K562 (cell line): Measurements from ENCODE around the gene KLK14. TPM values are rescaled to one million over a fixed set of nuclear protein-coding genes. Genes with fewer than 3 reads are reported as not detected.

Experiments
- ATAC-seq: fragments of 200-7000 bp; cut with Tn5 transposase; 3 replicates; pipeline ENCODE4 v1.9.1; 2020; ENCODE audit warnings: moderate library complexity
- BruUV-seq: library from RNA; stranded (reverse); fragments of 400-500 nt; replicated peaks from 2 replicates; lab custom pipeline; 2021; lab: Mats Ljungman, UMichigan
- CTCF ChIA-PET: fragments of 300-600 bp; formaldehyde crosslinking; extraction: SDS; loops from one replicate; lab custom pipeline; 2021; ENCODE audit warnings: low intra/inter-chr PET ratio; lab: Yijun Ruan, JAX
- POLR2A ChIA-PET: fragments of 300-600, 350-650 bp; sonication (Branson Sonifier 250); formaldehyde crosslinking; extraction: SDS; loops from one replicate; lab custom pipeline; 2021; ENCODE audit warnings: antibody characterized with exemption, inconsistent platforms; lab: Yijun Ruan, JAX
- DNase-seq, 4 experiments: peaks; one replicate each; pipeline versions ENCODE4 v3.0.0 to v3.0.0-alpha.2; 2011 to 2018; ENCODE audit warnings: low spot score in 3 of 4, mixed read lengths in 3 of 4; ENCODE audit errors: extremely low read depth in 1 of 4
- FAIRE-seq: peaks from 2 replicates; lab custom pipeline; 2011; peaks lifted over from hg19 to GRCh38; lab: Jason Lieb, UNC
- H2AFZ ChIP-seq: 2 replicates; pipeline ENCODE4 v1.6.0; 2011; ENCODE audit warnings: low read depth, low read length, control low read depth, inconsistent platforms
- H3K27ac ChIP-seq: fragments of 200-600 bp; 3 replicates; pipeline ENCODE4 v1.8.0; 2011; ENCODE audit warnings: low read depth, mild to moderate bottlenecking, control low read depth, inconsistent platforms, low read length, moderate library complexity, mixed read lengths; ENCODE audit errors: extremely low read depth
- H3K27me3 ChIP-seq, 2 experiments: fragments of 300-600 bp in 1 of 2; 2 replicates in 1 of 2; 3 replicates in 1 of 2; pipeline versions ENCODE4 v1.6.0 to v1.8.0; 2011; ENCODE audit warnings: inconsistent platforms in 2 of 2, low read length in 2 of 2, mild to moderate bottlenecking in 1 of 2, mixed read lengths in 1 of 2, moderate library complexity in 1 of 2; ENCODE audit not compliant: control insufficient read depth in 2 of 2, insufficient read depth in 2 of 2
- H3K36me3 ChIP-seq: fragments of 300-600 bp; 3 replicates; pipeline ENCODE4 v1.8.0; 2011; ENCODE audit warnings: mild to moderate bottlenecking, low read length, inconsistent platforms; ENCODE audit not compliant: control insufficient read depth, insufficient read depth
- H3K4me1 ChIP-seq, 2 experiments: fragments of 200-600 bp in 1 of 2; replicated peaks in 1 of 2; 2 replicates in 1 of 2; 3 replicates in 1 of 2; pipeline versions ENCODE4 v1.5.1 to v1.8.0; 2011; ENCODE audit warnings: inconsistent platforms in 2 of 2, low read length in 2 of 2, mild to moderate bottlenecking in 1 of 2, mixed read lengths in 1 of 2, moderate library complexity in 1 of 2; ENCODE audit not compliant: control insufficient read depth in 2 of 2, insufficient read depth in 2 of 2
- H3K4me2 ChIP-seq: 2 replicates; pipeline ENCODE4 v1.6.1; 2011; ENCODE audit warnings: low read length, control low read depth, inconsistent platforms, mixed read lengths; ENCODE audit not compliant: insufficient read depth
- H3K4me3 ChIP-seq: fragments of 200-600 bp; sonication (generic), shearing (Covaris generic); 2 replicates; pipeline ENCODE4 v1.5.1; 2016; ENCODE audit warnings: control low read depth, inconsistent platforms
- H3K79me2 ChIP-seq: fragments of 200-600 bp; 3 replicates; pipeline ENCODE4 v1.8.0; 2011; ENCODE audit warnings: low read length, inconsistent platforms; ENCODE audit not compliant: control insufficient read depth, insufficient read depth
- H3K9ac ChIP-seq, 2 experiments: 2 replicates each; pipeline versions ENCODE4 v1.6.0 to v1.6.1; 2011; ENCODE audit warnings: low read depth in 2 of 2, low read length in 2 of 2, control low read depth in 1 of 2, inconsistent platforms in 1 of 2, mild to moderate bottlenecking in 1 of 2, mixed read lengths in 1 of 2; ENCODE audit not compliant: insufficient read depth in 1 of 2
- H3K9me1 ChIP-seq: one replicate; pipeline ENCODE4 v1.6.0; 2011; ENCODE audit warnings: inconsistent platforms, mild to moderate bottlenecking, low read length, moderate library complexity; ENCODE audit not compliant: control insufficient read depth, insufficient read depth
- H3K9me3 ChIP-seq: replicated peaks from 2 replicates; pipeline ENCODE4 v1.5.1; 2011; ENCODE audit warnings: low read depth, low read length, inconsistent platforms; ENCODE audit not compliant: control insufficient read depth, insufficient read depth
- H4K20me1 ChIP-seq: replicated peaks from 2 replicates; pipeline ENCODE4 v1.6.1; 2011; ENCODE audit warnings: low read length, inconsistent platforms, mixed read lengths; ENCODE audit not compliant: control insufficient read depth, insufficient read depth
- ATF7 ChIP-seq: fragments of 450-650 bp; IDR thresholded peaks from 2 replicates; pipeline ENCODE4 v1.7.1; 2014; ENCODE audit warnings: mild to moderate bottlenecking, moderate library complexity
- CREB3L1 ChIP-seq: fragments of 450-650 bp; IDR thresholded peaks from 2 replicates; pipeline ENCODE4 v1.6.1; 2014; ENCODE audit warnings: low read depth, mild to moderate bottlenecking, moderate library complexity, borderline replicate concordance
- JUND ChIP-seq, 2 experiments: IDR thresholded peaks; 2 replicates in 1 of 2; 3 replicates in 1 of 2; pipeline ENCODE4 v1.6.1; 2011; ENCODE audit warnings: borderline replicate concordance in 2 of 2, low read depth in 2 of 2, low read length in 2 of 2, improper control_type of control experiment in 1 of 2, missing biosample characterization in 1 of 2, missing genetic modification characterization in 1 of 2, missing genetic modification reagents in 1 of 2
- L3MBTL2 ChIP-seq: fragments of 450-650 bp; IDR thresholded peaks from 2 replicates; pipeline ENCODE4 v1.6.1; 2016; ENCODE audit warnings: mild to moderate bottlenecking, moderate library complexity
- NR3C1 ChIP-seq: sonication (generic); formaldehyde crosslinking; IDR thresholded peaks from 2 replicates; pipeline ENCODE4 v1.8.1; 2022; ENCODE audit warnings: missing genetic modification reagents
- SRSF3 ChIP-seq: fragments of 200-400 bp; formaldehyde crosslinking; IDR thresholded peaks from 2 replicates; pipeline ENCODE4 v1.6.1; 2016; ENCODE audit warnings: mild to moderate bottlenecking, low read length, moderate library complexity; ENCODE audit not compliant: insufficient read depth
- ZFP36 ChIP-seq: fragments of 150-350 bp; IDR thresholded peaks from 2 replicates; pipeline ENCODE4 v1.6.1; 2018; ENCODE audit warnings: low read length, low read depth; ENCODE audit not compliant: partially characterized antibody
- ZNF175 ChIP-seq: fragments of 200-800 bp; sonication (Bioruptor generic); IDR thresholded peaks from 2 replicates; pipeline ENCODE4 v1.6.1; 2016; ENCODE audit warnings: low read depth, mild to moderate bottlenecking, missing genetic modification characterization, missing compliant biosample characterization
- WGBS: fragments of 100-300 bp; shearing (Covaris generic); methylation state at CpG from one replicate; pipeline ENCODE4 v1.1.6; 2016; ENCODE audit warnings: low coverage, mixed read lengths; ENCODE audit not compliant: insufficient coverage; ENCODE audit errors: missing lambda C conversion rate; 5-methylcytosine and 5-hydroxymethylcytosine counted together
- in situ Hi-C: fragments of 300-500 bp; cut with MboI; formaldehyde crosslinking; loops from 4 replicates; pipeline ENCODE4 v1.15.0; 2018; ENCODE audit warnings: inconsistent platforms, mixed read lengths
- intact Hi-C: fragments of 100-400 bp; cut with micrococcal nuclease; formaldehyde crosslinking; loops from 2 replicates; pipeline ENCODE4 v1.14.2; 2022
- polyA plus RNA-seq, 8 experiments: library from polyadenylated mRNA; depleted of rRNA in 4 of 8; stranded (reverse) in 5 of 8; unstranded in 3 of 8; fragments of >200 nt; fragmentation: Nextera tagmentation in 2 of 8; fragmentation: Illumina TruSeq in 1 of 8; extraction: Ambion mirVana in 2 of 8; extraction: Trizol in 1 of 8; gene quantifications; 2 replicates each; pipeline versions ENCODE4 v1.2.1 to v1.2.3, GENCODE V29; 2011 to 2014; ENCODE audit warnings: inconsistent platforms in 1 of 8, missing spikeins in 1 of 8
- total RNA-seq, 7 experiments: library from RNA; depleted of rRNA in 6 of 7; stranded (reverse); fragments of >200 nt in 6 of 7; fragmentation: Illumina TruSeq in 2 of 7; extraction: Trizol in 2 of 7; gene quantifications; 2 replicates each; pipeline versions ENCODE4 v1.2.1 to v1.2.3, GENCODE V29; 2011 to 2021; ENCODE audit warnings: low replicate concordance in 1 of 7

Gene KLK14
- total and polyA plus RNA-seq, 9 of the 15 experiments (the other 6 are each of a cell fraction or from before 2014, with no cell fraction given): not detected

- TF ChIP-seq ATF7 (peak; percentile 29; the same call in 1 of the 2 replicates), NR3C1 (CRISPR knock-in tag) (no peak), ZFP36 (no peak), JUND (IDR thresholded peaks at IDR 0.05; ENCODE audit: borderline replicate concordance, low read depth, low read length) (0 out of 2 replicates have a peak, but pooled peaks have one; percentile 16), JUND (tag; IDR thresholded peaks at IDR 0.05; ENCODE audit: borderline replicate concordance, low read depth, low read length) (no peak), CREB3L1 (peak; percentile 52; the same call in 1 of the 2 replicates), ZNF175 (peak; percentile 62; the same call in 1 of the 2 replicates)
These were observed 8.4 kb upstream of the KLK14 start (continued) for GRCh38 chr19:51091126-51091525.

GRCh38 chr19:51090471-51090870 lies 7.8 kb upstream of the KLK14 start:
- CTCF ChIA-PET: no interaction called here
- ATAC-seq (no peak), FAIRE-seq (no peak), DNase-seq (no peak)
- 0 out of 2 replicates have a peak, but pooled peaks cover 5% of the 10 kb centered on the region for H4K20me1 ChIP-seq
- H3K27ac ChIP-seq: no peak overlapping the region
- no peak overlapping the region for H3K9ac ChIP-seq
- TF ChIP-seq SRSF3: no peak
- TF ChIP-seq L3MBTL2: peak; percentile 27
- peaks cover 17 to 47% of the 10 kb centered on the region in 2 experiments; a peak in 3 of 5 replicates for H3K27me3 ChIP-seq
- H3K4me1 ChIP-seq: peaks cover 0 to 3% of the 10 kb centered on the region in 2 experiments; a peak in 2 of 5 replicates
- POLR2A ChIA-PET: interaction anchor here (0.6 kb wide), 1 partner anchor 278 kb away, joined by 4 read pairs; no protein-coding TSS in a partner anchor
- no peak overlapping the region for H3K4me3 ChIP-seq
- 0 out of 2 replicates have a peak overlapping the region, but pooled peaks have one; percentile 1 for H3K4me2 ChIP-seq
- no peaks in the 10 kb centered on the region for H3K79me2 ChIP-seq
- H2AFZ ChIP-seq: no peak overlapping the region
- H3K9me1 ChIP-seq: peaks cover 4% of the 10 kb centered on the region
- WGBS: 0% methylated on average over 4 of the region's 8 CpGs
- no peaks in the 10 kb centered on the region for H3K9me3 ChIP-seq
- in situ Hi-C loops: loop anchor here (5.0 to 10.0 kb wide), 3 partner anchors 68 to 386 kb away; no protein-coding TSS in a partner anchor
- intact Hi-C loops: loop anchor here (5.0 kb wide), 1 partner anchor 383 kb away; no protein-coding TSS in a partner anchor
- BruUV-seq: no TSS peak
- H3K36me3 ChIP-seq: no peaks in the 10 kb centered on the region
